Neural progenitor cell (in vitro differentiated cells): ENCODE results near the gene MANF.

Experiments
- CTCF ChIP-seq: fragments of 200-600 bp; sonication (generic); IDR thresholded peaks from 2 replicates; pipeline ENCODE4 v1.5.1; 2017; ENCODE audit warnings: antibody characterized with exemption, mild to moderate bottlenecking
- EZH2 ChIP-seq: fragments of 200-600 bp; sonication (generic); IDR thresholded peaks from 2 replicates; pipeline ENCODE4 v1.6.1; 2017; ENCODE audit warnings: antibody characterized with exemption, mild to moderate bottlenecking, moderate library complexity

- TF ChIP-seq CTCF (no peak), EZH2 (no peak)
These were observed 29.1 kb upstream of the MANF start for GRCh38 chr3:51355891-51356578.
